ENCODE measurements around the gene PLA2G4B. TPM values are rescaled to one million over a fixed set of nuclear protein-coding genes. Genes with fewer than 3 reads are reported as not detected.
A peak's percentile ranks its signal among the peaks of the same experiment; 100 is the strongest.

PLA2G4B gene
- total and polyA plus RNA-seq, 9 of the 15 experiments (the other 6 are each of a cell fraction or from before 2014, with no cell fraction given), result 0.07 to 6.1 (median 2.8) TPM

GRCh38 chr15:41881920-41882688 lies 43.5 kb downstream of the PLA2G4B start (continued):
- no peak for TF ChIP-seq ZFP91 (CRISPR knock-in tag; IDR thresholded peaks at IDR 0.05)
- peak; percentile 61; the same call in 1 of the 2 replicates for TF ChIP-seq CXXC5 (CRISPR knock-in tag; IDR thresholded peaks at IDR 0.05)
- no peak for TF ChIP-seq RNF219 (CRISPR knock-in tag; IDR thresholded peaks at IDR 0.05)
- 0 out of 3 replicates have a peak, but pooled peaks of 1 of the 2 experiments have one; percentile 20 for TF ChIP-seq CBX3 (IDR thresholded peaks at IDR 0.05; ENCODE audit: borderline replicate concordance in 1 of 2, low read length in 2 of 2)
- TF ChIP-seq UBTF (IDR thresholded peaks at IDR 0.05; ENCODE audit: borderline replicate concordance in 1 of 2, low read depth in 2 of 2, low read length in 2 of 2), result peak in 1 of 2 experiments; percentile 61; a peak in 1 of 4 replicates
- TF ChIP-seq ZNF384 (IDR thresholded peaks at IDR 0.05; ENCODE audit: low read depth, low read length), result no peak
- no peak for TF ChIP-seq ELF1 (tag; IDR thresholded peaks at IDR 0.05)
- no peak for TF ChIP-seq ZBTB2 (IDR thresholded peaks at IDR 0.05)
- TF ChIP-seq NFIX (CRISPR knock-in tag; IDR thresholded peaks at IDR 0.05; ENCODE audit: low read depth), result no peak
- no peak for TF ChIP-seq U2AF1 (optimal IDR thresholded peaks at IDR 0.05; ENCODE audit: low read depth, low read length)
- TF ChIP-seq MXI1 (IDR thresholded peaks at IDR 0.05; ENCODE audit: low read depth, low read length), result no peak
- TF ChIP-seq VEZF1 (CRISPR knock-in tag; IDR thresholded peaks at IDR 0.05), result 0 out of 2 replicates have a peak, but pooled peaks have one; percentile 20
- no peak for TF ChIP-seq PHF21A (IDR thresholded peaks at IDR 0.05; ENCODE audit: borderline replicate concordance, low read depth)
- TF ChIP-seq ZNF316 (IDR thresholded peaks at IDR 0.05), result no peak
- no peak for TF ChIP-seq THRAP3 (IDR thresholded peaks at IDR 0.05; ENCODE audit: borderline replicate concordance)
- TF ChIP-seq ZNF766 (CRISPR knock-in tag; conservative IDR thresholded peaks at IDR 0.05), result no peak
- no peak for TF ChIP-seq ZNF174 (CRISPR knock-in tag; IDR thresholded peaks at IDR 0.05)
- TF ChIP-seq MED1 (CRISPR knock-in tag; IDR thresholded peaks at IDR 0.05; ENCODE audit: borderline replicate concordance), result no peak
- peak; percentile 88 for TF ChIP-seq L3MBTL2 (IDR thresholded peaks at IDR 0.05)

Data from K562 (cell line).